ENCODE measurements around the gene KRT5. TPM values are rescaled to one million over a fixed set of nuclear protein-coding genes. Genes with fewer than 3 reads are reported as not detected.

KRT5 gene
- total RNA-seq = 0.42 TPM

GRCh38 chr12:52519826-52520662 lies at the start of gene KRT5:
KRT5 (minus strand) TSS chr12:52520394; CDS start chr12:52520296, 98 bp downstream.
- no peak within 1 kb of the TSS for H3K4me3 ChIP-seq (ENCODE audit: low read length)
- H3K27me3 ChIP-seq (ENCODE audit: insufficient read depth, low read length) = no peaks in the 10 kb centered on the region
- no peaks in the 10 kb centered on the region for H3K9me3 ChIP-seq (ENCODE audit: low read depth, low read length)
- no peaks in the 10 kb centered on the region for H3K4me1 ChIP-seq (ENCODE audit: insufficient read depth, low read length)

- Histone ChIP-seq H3K4me1 (ENCODE audit: insufficient read depth, low read length) (peaks cover 18% of the 10 kb centered on the region), H3K4me3 (ENCODE audit: low read length) (no peak overlapping the region), H3K9me3 (ENCODE audit: low read depth, low read length) (no peaks in the 10 kb centered on the region), H3K27me3 (ENCODE audit: insufficient read depth, low read length) (no peaks in the 10 kb centered on the region)
Observed at GRCh38 chr12:52568111-52568510, 47.9 kb upstream of the KRT5 start.

GRCh38 chr12:52566847-52567291 lies 46.7 kb upstream of the KRT5 start:
- H3K4me1 ChIP-seq (ENCODE audit: insufficient read depth, low read length) = peaks cover 18% of the 10 kb centered on the region
- H3K9me3 ChIP-seq (ENCODE audit: low read depth, low read length) = no peaks in the 10 kb centered on the region
- H3K4me3 ChIP-seq (ENCODE audit: low read length) = no peak overlapping the region
- no peaks in the 10 kb centered on the region for H3K27me3 ChIP-seq (ENCODE audit: insufficient read depth, low read length)

GRCh38 chr12:52564582-52564981 lies 44.4 kb upstream of the KRT5 start:
- peaks cover 25% of the 10 kb centered on the region for H3K4me1 ChIP-seq (ENCODE audit: insufficient read depth, low read length)

GRCh38 chr12:52561880-52562449 lies 41.8 kb upstream of the KRT5 start:
- Histone ChIP-seq H3K4me3 (ENCODE audit: low read length) (no peak overlapping the region), H3K27me3 (ENCODE audit: insufficient read depth, low read length) (no peaks in the 10 kb centered on the region), H3K9me3 (ENCODE audit: low read depth, low read length) (no peaks in the 10 kb centered on the region), H3K4me1 (ENCODE audit: insufficient read depth, low read length) (peaks cover 19% of the 10 kb centered on the region)

More at GRCh38 chr12:52564582-52564981, 44.4 kb upstream of the KRT5 start:
- Histone ChIP-seq H3K27me3 (ENCODE audit: insufficient read depth, low read length) (no peaks in the 10 kb centered on the region), H3K9me3 (ENCODE audit: low read depth, low read length) (no peaks in the 10 kb centered on the region), H3K4me3 (ENCODE audit: low read length) (no peak overlapping the region)

- Histone ChIP-seq H3K4me1 (ENCODE audit: insufficient read depth, low read length) (peaks cover 30% of the 10 kb centered on the region), H3K27me3 (ENCODE audit: insufficient read depth, low read length) (no peaks in the 10 kb centered on the region), H3K9me3 (ENCODE audit: low read depth, low read length) (no peaks in the 10 kb centered on the region)
Observed at GRCh38 chr12:52559979-52560378, 39.8 kb upstream of the KRT5 start.

GRCh38 chr12:52558781-52559445 lies 38.7 kb upstream of the KRT5 start:
- Histone ChIP-seq H3K4me1 (ENCODE audit: insufficient read depth, low read length) (peaks cover 35% of the 10 kb centered on the region), H3K9me3 (ENCODE audit: low read depth, low read length) (no peaks in the 10 kb centered on the region), H3K4me3 (ENCODE audit: low read length) (no peak overlapping the region), H3K27me3 (ENCODE audit: insufficient read depth, low read length) (no peaks in the 10 kb centered on the region)

More at GRCh38 chr12:52559979-52560378, 39.8 kb upstream of the KRT5 start:
- H3K4me3 ChIP-seq (ENCODE audit: low read length) = no peak overlapping the region

- H3K4me3 ChIP-seq (ENCODE audit: low read length) = no peak overlapping the region
- H3K4me1 ChIP-seq (ENCODE audit: insufficient read depth, low read length) = peaks cover 35% of the 10 kb centered on the region
- no peaks in the 10 kb centered on the region for H3K9me3 ChIP-seq (ENCODE audit: low read depth, low read length)
- no peaks in the 10 kb centered on the region for H3K27me3 ChIP-seq (ENCODE audit: insufficient read depth, low read length)
Observed at GRCh38 chr12:52557476-52557875, 37.3 kb upstream of the KRT5 start.

- no peaks in the 10 kb centered on the region for H3K9me3 ChIP-seq (ENCODE audit: low read depth, low read length)
- H3K4me1 ChIP-seq (ENCODE audit: insufficient read depth, low read length) = peaks cover 34% of the 10 kb centered on the region
- H3K4me3 ChIP-seq (ENCODE audit: low read length) = no peak overlapping the region
- no peaks in the 10 kb centered on the region for H3K27me3 ChIP-seq (ENCODE audit: insufficient read depth, low read length)
Observed at GRCh38 chr12:52555577-52555976, 35.4 kb upstream of the KRT5 start.

GRCh38 chr12:52552681-52553195 lies 32.5 kb upstream of the KRT5 start, which contains the start of gene KRT71:
KRT71 (minus strand) TSS chr12:52553145; CDS start chr12:52553077, 68 bp downstream.
- H3K4me3 ChIP-seq (ENCODE audit: low read length) = no peak within 1 kb of the TSS
- H3K27me3 ChIP-seq (ENCODE audit: insufficient read depth, low read length) = no peaks in the 10 kb centered on the region
- H3K9me3 ChIP-seq (ENCODE audit: low read depth, low read length) = no peaks in the 10 kb centered on the region
- H3K4me1 ChIP-seq (ENCODE audit: insufficient read depth, low read length) = peaks cover 20% of the 10 kb centered on the region

- H3K4me1 ChIP-seq (ENCODE audit: insufficient read depth, low read length) = peaks cover 16% of the 10 kb centered on the region
- H3K9me3 ChIP-seq (ENCODE audit: low read depth, low read length) = no peaks in the 10 kb centered on the region
- no peaks in the 10 kb centered on the region for H3K27me3 ChIP-seq (ENCODE audit: insufficient read depth, low read length)
- H3K4me3 ChIP-seq (ENCODE audit: low read length) = no peak overlapping the region
Observed at GRCh38 chr12:52552055-52552454, 31.9 kb upstream of the KRT5 start.

- Histone ChIP-seq H3K4me1 (ENCODE audit: insufficient read depth, low read length) (peaks cover 14% of the 10 kb centered on the region), H3K27me3 (ENCODE audit: insufficient read depth, low read length) (no peaks in the 10 kb centered on the region), H3K4me3 (ENCODE audit: low read length) (no peak overlapping the region), H3K9me3 (ENCODE audit: low read depth, low read length) (no peaks in the 10 kb centered on the region)
Observed at GRCh38 chr12:52551216-52551865, 31.1 kb upstream of the KRT5 start.

GRCh38 chr12:52546126-52546525 lies 25.9 kb upstream of the KRT5 start:
- no peaks in the 10 kb centered on the region for H3K27me3 ChIP-seq (ENCODE audit: insufficient read depth, low read length)
- H3K9me3 ChIP-seq (ENCODE audit: low read depth, low read length) = no peaks in the 10 kb centered on the region
- H3K4me3 ChIP-seq (ENCODE audit: low read length) = no peak overlapping the region
- H3K4me1 ChIP-seq (ENCODE audit: insufficient read depth, low read length) = no peaks in the 10 kb centered on the region

- H3K27me3 ChIP-seq (ENCODE audit: insufficient read depth, low read length) = no peaks in the 10 kb centered on the region
Observed at GRCh38 chr12:52543985-52544883, 24.0 kb upstream of the KRT5 start.

More at GRCh38 chr12:52543985-52544883, 24.0 kb upstream of the KRT5 start:
- no peaks in the 10 kb centered on the region for H3K9me3 ChIP-seq (ENCODE audit: low read depth, low read length)
- no peak overlapping the region for H3K4me3 ChIP-seq (ENCODE audit: low read length)
- no peaks in the 10 kb centered on the region for H3K4me1 ChIP-seq (ENCODE audit: insufficient read depth, low read length)

All from mononuclear cell (primary cell).